HEK293 (cell line): ENCODE results near the gene IP6K2.

Source experiments
- CTCF ChIA-PET: fragments of 350-600 bp; formaldehyde crosslinking; extraction: SDS; loops from one replicate; lab custom pipeline; 2021; ENCODE audit warnings: antibody characterized with exemption; lab: Yijun Ruan, JAX
- POLR2A ChIA-PET: fragments of 300-600 bp; formaldehyde crosslinking; extraction: SDS; loops from one replicate; lab custom pipeline; 2020; ENCODE audit warnings: antibody characterized with exemption, inconsistent platforms; lab: Yijun Ruan, JAX
- H3K27ac ChIP-seq: fragments of 200-500 bp; sonication (Bioruptor generic); 2 replicates; pipeline ENCODE4 v1.5.1; 2014; ENCODE audit warnings: low read depth, low read length, control low read depth, inconsistent platforms; ENCODE audit errors: extremely low read depth
- H3K36me3 ChIP-seq, 2 experiments: fragments of 200-500 bp in 1 of 2; sonication (Bioruptor generic) in 1 of 2; 1 replicate in 1 of 2; 2 replicates in 1 of 2; pipeline ENCODE4 v1.5.1; 2014 to 2017; ENCODE audit warnings: inconsistent platforms in 2 of 2, low read length in 2 of 2; ENCODE audit not compliant: control insufficient read depth in 2 of 2, insufficient read depth in 1 of 2
- H3K4me1 ChIP-seq: fragments of 200-500 bp; sonication (Bioruptor generic); 2 replicates; pipeline ENCODE4 v1.5.1; 2014; ENCODE audit warnings: mild to moderate bottlenecking, low read length, inconsistent platforms; ENCODE audit not compliant: control insufficient read depth, insufficient read depth
- H3K4me3 ChIP-seq: 2 replicates; pipeline ENCODE4 v1.5.1; 2011; ENCODE audit warnings: low read depth, mild to moderate bottlenecking, control low read depth, low read length, moderate library complexity
- H3K9me3 ChIP-seq: fragments of 200-500 bp; sonication (Bioruptor generic); 2 replicates; pipeline ENCODE4 v1.5.1; 2014; ENCODE audit warnings: low read depth, low read length, inconsistent platforms; ENCODE audit not compliant: control insufficient read depth, insufficient read depth
- BCL11B ChIP-seq: fragments of 450-650 bp; formaldehyde crosslinking; IDR thresholded peaks from 2 replicates; pipeline ENCODE4 v1.5.1; 2016; ENCODE audit warnings: low read depth, missing biosample characterization, missing genetic modification characterization
- BCL6B ChIP-seq: fragments of 450-650 bp; formaldehyde crosslinking; IDR thresholded peaks from 2 replicates; pipeline ENCODE4 v1.5.1; 2017; ENCODE audit warnings: missing biosample characterization, missing genetic modification characterization
- GLIS1 ChIP-seq: fragments of 450-650 bp; formaldehyde crosslinking; IDR thresholded peaks from 2 replicates; pipeline ENCODE4 v1.5.1; 2016; ENCODE audit warnings: missing biosample characterization, missing genetic modification characterization
- HIC1 ChIP-seq: fragments of 450-650 bp; formaldehyde crosslinking; IDR thresholded peaks from 2 replicates; pipeline ENCODE4 v1.5.1; 2016; ENCODE audit warnings: missing biosample characterization, missing genetic modification characterization
- KLF9 ChIP-seq: fragments of 450-650 bp; formaldehyde crosslinking; IDR thresholded peaks from 2 replicates; pipeline ENCODE4 v1.5.1; 2016; ENCODE audit warnings: missing biosample characterization, missing genetic modification characterization, low read depth
- SCRT2 ChIP-seq: fragments of 450-650 bp; formaldehyde crosslinking; IDR thresholded peaks from 2 replicates; pipeline ENCODE4 v1.5.1; 2016; ENCODE audit warnings: missing biosample characterization, missing genetic modification characterization
- ZFP69B ChIP-seq: fragments of 450-650 bp; formaldehyde crosslinking; IDR thresholded peaks from 2 replicates; pipeline ENCODE4 v1.5.1; 2016; ENCODE audit warnings: missing biosample characterization, missing genetic modification characterization
- ZNF114 ChIP-seq: fragments of 450-650 bp; formaldehyde crosslinking; IDR thresholded peaks from 2 replicates; pipeline ENCODE4 v1.5.0; 2017; ENCODE audit warnings: missing biosample characterization, missing genetic modification characterization
- ZNF184 ChIP-seq: fragments of 450-650 bp; IDR thresholded peaks from 2 replicates; pipeline ENCODE4 v1.5.1; 2018; ENCODE audit warnings: missing biosample characterization, mild to moderate bottlenecking, missing genetic modification characterization
- ZNF2 ChIP-seq: fragments of 450-650 bp; formaldehyde crosslinking; IDR thresholded peaks from 2 replicates; pipeline ENCODE4 v1.5.1; 2016; ENCODE audit warnings: missing biosample characterization, missing genetic modification characterization
- ZNF211 ChIP-seq: fragments of 450-650 bp; formaldehyde crosslinking; IDR thresholded peaks from 2 replicates; pipeline ENCODE4 v1.5.1; 2016; ENCODE audit warnings: low read depth, missing biosample characterization, missing genetic modification characterization
- ZNF274 ChIP-seq, 2 experiments: fragments of 200-500 bp in 1 of 2; fragments of 450-650 bp in 1 of 2; sonication (Bioruptor generic) in 1 of 2; formaldehyde crosslinking in 1 of 2; IDR thresholded peaks; 2 replicates each; pipeline versions ENCODE4 v1.5.1 to v1.6.1; 2014 to 2016; ENCODE audit warnings: borderline replicate concordance in 1 of 2, inconsistent platforms in 1 of 2, low read length in 1 of 2, missing biosample characterization in 1 of 2, missing genetic modification characterization in 1 of 2
- ZNF311 ChIP-seq: fragments of 450-650 bp; formaldehyde crosslinking; IDR thresholded peaks from 2 replicates; pipeline ENCODE4 v1.5.1; 2017; ENCODE audit warnings: missing biosample characterization, missing genetic modification characterization, borderline replicate concordance
- ZNF404 ChIP-seq: fragments of 450-650 bp; formaldehyde crosslinking; IDR thresholded peaks from 2 replicates; pipeline ENCODE4 v1.5.1; 2017; ENCODE audit warnings: missing biosample characterization, missing genetic modification characterization
- ZNF561 ChIP-seq: fragments of 450-650 bp; IDR thresholded peaks from 2 replicates; pipeline ENCODE4 v1.5.1; 2018; ENCODE audit warnings: missing biosample characterization, missing genetic modification characterization, borderline replicate concordance
- ZNF76 ChIP-seq: fragments of 450-650 bp; formaldehyde crosslinking; IDR thresholded peaks from 2 replicates; pipeline ENCODE4; 2016; ENCODE audit warnings: low read depth, missing biosample characterization, missing genetic modification characterization, borderline replicate concordance

IP6K2 gene

GRCh38 chr3:48647714-48648113 is 69.3 kb downstream of the IP6K2 start:
- Histone ChIP-seq H3K27ac (no peak overlapping the region), H3K9me3 (no peaks in the 10 kb centered on the region), H3K4me1 (no peaks in the 10 kb centered on the region), H3K4me3 (no peak overlapping the region), H3K36me3 (no peaks in the 10 kb centered on the region)
- ChIA-PET POLR2A (no interaction called here), CTCF (no interaction called here)
- no peak for TF ChIP-seq SCRT2 (tag by site-specific recombination)

- Histone ChIP-seq H3K9me3 (no peaks in the 10 kb centered on the region), H3K4me3 (no peak overlapping the region), H3K36me3 (no peaks in the 10 kb centered on the region), H3K4me1 (no peaks in the 10 kb centered on the region)
- TF ChIP-seq ZNF76: no peak
- TF ChIP-seq KLF9 (tag by site-specific recombination): peak; percentile 51; the same call in 1 of the 2 replicates
- no peak for TF ChIP-seq GLIS1 (tag by site-specific recombination)
- no peak for TF ChIP-seq ZNF114
- TF ChIP-seq BCL11B (tag by site-specific recombination): peak; percentile 62; the same call in 1 of the 2 replicates
- TF ChIP-seq, all 188 proteins: peak for 2
- POLR2A ChIA-PET: no interaction called here
- CTCF ChIA-PET: interaction anchor here (1.0 kb wide), 1 partner anchor 10 kb away, joined by 4 read pairs; the partner anchor contains the start of gene SLC26A6
- no peak overlapping the region for H3K27ac ChIP-seq
Observed at GRCh38 chr3:48644898-48645760, 71.9 kb downstream of the IP6K2 start.

- ChIA-PET CTCF (no interaction called here), POLR2A (no interaction called here)
Observed at GRCh38 chr3:48642605-48643004, 74.4 kb downstream of the IP6K2 start.

GRCh38 chr3:48641396-48641795 is 75.6 kb downstream of the IP6K2 start:
- Histone ChIP-seq H3K9me3 (no peaks in the 10 kb centered on the region), H3K36me3 (no peaks in the 10 kb centered on the region), H3K4me3 (no peak overlapping the region), H3K4me1 (no peaks in the 10 kb centered on the region), H3K27ac (no peak overlapping the region)
- POLR2A ChIA-PET: no interaction called here
- CTCF ChIA-PET: no interaction called here
- no peak for TF ChIP-seq ZFP69B (tag by site-specific recombination)
- TF ChIP-seq ZNF404 (tag by site-specific recombination): no peak
- TF ChIP-seq ZNF211 (tag by site-specific recombination): no peak
- no peak for TF ChIP-seq ZNF184 (tag by site-specific recombination)
- no peak for TF ChIP-seq BCL6B (tag by site-specific recombination)
- no peak for TF ChIP-seq ZNF561 (tag by site-specific recombination)
- TF ChIP-seq HIC1: no peak
- no peak for TF ChIP-seq ZNF2 (tag by site-specific recombination)
- TF ChIP-seq, all 188 proteins: peak for 0

More at GRCh38 chr3:48642605-48643004, 74.4 kb downstream of the IP6K2 start:
- Histone ChIP-seq H3K36me3 (no peaks in the 10 kb centered on the region), H3K4me1 (no peaks in the 10 kb centered on the region), H3K9me3 (no peaks in the 10 kb centered on the region), H3K27ac (no peak overlapping the region), H3K4me3 (no peak overlapping the region)
- TF ChIP-seq ZNF311 (no peak), ZNF274 (IDR thresholded peaks at IDR 0.05; ENCODE audit: low read length) (no peak), ZNF274 (tag by site-specific recombination; IDR thresholded peaks at IDR 0.05; ENCODE audit: borderline replicate concordance) (no peak)
